Measurements from ENCODE around the gene BTNL3. TPM values are rescaled to one million over a fixed set of nuclear protein-coding genes. Genes with fewer than 3 reads are reported as not detected.

Gene BTNL3
- total and polyA plus RNA-seq, 2 experiments from 2014 or later: 0.08 TPM; not detected in 1

- no peak for TF ChIP-seq ZNF462 (CRISPR knock-in tag; IDR thresholded peaks at IDR 0.05)
- TF ChIP-seq CTCF (conservative IDR thresholded peaks at IDR 0.05; ENCODE audit: low read depth in 2 of 2): no peak
- no peak for TF ChIP-seq POLR2AphosphoS5 (IDR thresholded peaks at IDR 0.05; ENCODE audit: low read depth)
- TF ChIP-seq JUNB (IDR thresholded peaks at IDR 0.05; ENCODE audit: unreplicated experiment): no peak
- no peak for TF ChIP-seq EZH2 (IDR thresholded peaks at IDR 0.05; ENCODE audit: low read depth, unreplicated experiment)
- TF ChIP-seq CREB1 (CRISPR knock-in tag; IDR thresholded peaks at IDR 0.05; ENCODE audit: low read depth): no peak
- TF ChIP-seq NANOG (IDR thresholded peaks at IDR 0.05; ENCODE audit: borderline replicate concordance): no peak
- TF ChIP-seq ETS1 (IDR thresholded peaks at IDR 0.05): no peak
- TF ChIP-seq STAT1 (IDR thresholded peaks at IDR 0.05; ENCODE audit: unreplicated experiment): no peak
Observed at GRCh38 chr5:181037365-181037861, 48.8 kb downstream of the BTNL3 start (continued).

Measured in GM23338 (cell line).